H1 (cell line): ENCODE measurements around the gene KLHL3. TPM values are rescaled to one million over a fixed set of nuclear protein-coding genes. Genes with fewer than 3 reads are reported as not detected.
A peak's percentile ranks its signal among the peaks of the same experiment; 100 is the strongest.

Source experiments
- CTCF ChIA-PET: fragments of 300-600 bp; sonication (Branson Sonifier 250); formaldehyde crosslinking; loops from one replicate; lab custom pipeline; 2021; ENCODE audit not compliant: partially characterized antibody; lab: Charles Lee
- POLR2A ChIA-PET: fragments of 300-600 bp; sonication (Branson Sonifier 250); formaldehyde crosslinking; loops from one replicate; lab custom pipeline; 2021; ENCODE audit warnings: inconsistent platforms; ENCODE audit not compliant: partially characterized antibody; lab: Charles Lee
- DNase-seq, 2 experiments: peaks; one replicate each; pipeline versions ENCODE4 v3.0.0 to v3.0.0-alpha.2; 2010 to 2022; ENCODE audit warnings: low spot score in 2 of 2, low read depth in 1 of 2, mixed read lengths in 1 of 2
- FAIRE-seq: peaks from 2 replicates; lab custom pipeline; 2011; peaks lifted over from hg19 to GRCh38; lab: Jason Lieb, UNC
- H2AFZ ChIP-seq: 2 replicates; pipeline ENCODE4 v1.8.1; 2012; ENCODE audit warnings: low read length, inconsistent platforms
- H2AK5ac ChIP-seq: 2 replicates; pipeline ENCODE4 v1.6.1; 2013; ENCODE audit warnings: low read depth, low read length
- H2BK120ac ChIP-seq: replicated peaks from 2 replicates; pipeline ENCODE3; 2013; ENCODE audit warnings: low read depth, low read length, inconsistent platforms
- H2BK12ac ChIP-seq: 2 replicates; pipeline ENCODE4 v1.6.1; 2013; ENCODE audit warnings: low read depth, low read length
- H2BK15ac ChIP-seq: 2 replicates; pipeline ENCODE4 v1.6.1; 2013; ENCODE audit warnings: low read length
- H2BK20ac ChIP-seq: 2 replicates; pipeline ENCODE4 v1.6.1; 2013; ENCODE audit warnings: low read length
- H2BK5ac ChIP-seq: 2 replicates; pipeline ENCODE4 v1.6.1; 2013; ENCODE audit warnings: low read depth, low read length
- H3K14ac ChIP-seq: 2 replicates; pipeline ENCODE4 v1.6.1; 2013; ENCODE audit warnings: inconsistent platforms; ENCODE audit not compliant: insufficient read length
- H3K18ac ChIP-seq: 2 replicates; pipeline ENCODE4 v1.6.1; 2013; ENCODE audit warnings: low read length; ENCODE audit errors: extremely low read depth
- H3K23ac ChIP-seq: 2 replicates; pipeline ENCODE4 v1.6.1; 2013; ENCODE audit warnings: inconsistent platforms; ENCODE audit not compliant: insufficient read length
- H3K23me2 ChIP-seq: 2 replicates; pipeline ENCODE4 v1.6.1; 2013; ENCODE audit warnings: low read depth, low read length
- H3K27ac ChIP-seq: 2 replicates; pipeline ENCODE4 v1.6.1; 2011; ENCODE audit warnings: low read depth, low read length, inconsistent platforms
- H3K27me3 ChIP-seq, 4 experiments: replicated peaks in 1 of 4; 1 replicate in 1 of 4; 2 replicates in 3 of 4; pipeline versions ENCODE4 v1.6.1 to v1.8.1; 2011 to 2013; ENCODE audit warnings: low read length in 3 of 4, mild to moderate bottlenecking in 3 of 4, inconsistent platforms in 2 of 4, mixed read lengths in 2 of 4, moderate library complexity in 1 of 4; ENCODE audit not compliant: control insufficient read depth in 3 of 4, insufficient read depth in 3 of 4; ENCODE audit errors: extremely low read depth in 1 of 4
- H3K36me3 ChIP-seq, 4 experiments: 2 replicates each; pipeline versions ENCODE4 v1.6.1 to v1.8.1; 2011 to 2013; ENCODE audit warnings: mild to moderate bottlenecking in 4 of 4, low read length in 3 of 4, moderate library complexity in 2 of 4, control low read depth in 1 of 4, inconsistent platforms in 1 of 4; ENCODE audit not compliant: insufficient read depth in 4 of 4, control insufficient read depth in 2 of 4
- H3K4ac ChIP-seq: replicated peaks from 2 replicates; pipeline ENCODE3; 2013; ENCODE audit warnings: low read length, low read depth, mixed read lengths, inconsistent platforms; ENCODE audit not compliant: insufficient read length
- H3K4me1 ChIP-seq, 4 experiments: replicated peaks in 1 of 4; 1 replicate in 1 of 4; 2 replicates in 3 of 4; pipeline versions ENCODE4 v1.6.1 to v1.8.1; 2011 to 2013; ENCODE audit warnings: low read length in 3 of 4, inconsistent platforms in 2 of 4, mixed read lengths in 1 of 4; ENCODE audit not compliant: insufficient read depth in 4 of 4, control insufficient read depth in 3 of 4
- H3K4me2 ChIP-seq, 2 experiments: 2 replicates each; pipeline versions ENCODE4 v1.6.1 to v1.8.1; 2011 to 2013; ENCODE audit warnings: low read depth in 2 of 2, low read length in 2 of 2, control low read depth in 1 of 2, inconsistent platforms in 1 of 2, mild to moderate bottlenecking in 1 of 2; ENCODE audit not compliant: insufficient read depth in 1 of 2
- H3K4me3 ChIP-seq, 4 experiments: fragments of 200-600, 300-600 bp in 1 of 4; sonication (generic), shearing (Covaris generic), sonication (Bioruptor Twin) in 1 of 4; 2 replicates each; pipeline versions ENCODE4 v1.5.1 to v1.8.1; 2011 to 2016; ENCODE audit warnings: low read length in 4 of 4, low read depth in 3 of 4, control low read depth in 2 of 4, inconsistent platforms in 2 of 4, mild to moderate bottlenecking in 2 of 4, mixed read lengths in 1 of 4, moderate library complexity in 1 of 4; ENCODE audit not compliant: insufficient read depth in 2 of 4; ENCODE audit errors: extremely low read depth in 1 of 4
- H3K56ac ChIP-seq: replicated peaks from 2 replicates; pipeline ENCODE3; 2013; ENCODE audit warnings: low read depth, mild to moderate bottlenecking, mixed read lengths, low read length, inconsistent platforms; ENCODE audit not compliant: insufficient read length
- H3K79me1 ChIP-seq: 2 replicates; pipeline ENCODE4 v1.6.1; 2013; ENCODE audit warnings: low read depth, low read length, control low read depth
- H3K79me2 ChIP-seq, 2 experiments: 2 replicates each; pipeline versions ENCODE4 v1.6.1 to v1.8.1; 2012 to 2013; ENCODE audit warnings: low read length in 2 of 2, mild to moderate bottlenecking in 2 of 2, inconsistent platforms in 1 of 2; ENCODE audit not compliant: insufficient read depth in 2 of 2, control insufficient read depth in 1 of 2
- H3K9ac ChIP-seq, 4 experiments: replicated peaks in 1 of 4; 1 replicate in 1 of 4; 2 replicates in 3 of 4; pipeline versions ENCODE4 v1.6.1 to v1.8.1; 2011 to 2013; ENCODE audit warnings: low read depth in 3 of 4, low read length in 3 of 4, control low read depth in 2 of 4, mild to moderate bottlenecking in 2 of 4, moderate library complexity in 2 of 4, inconsistent platforms in 1 of 4; ENCODE audit errors: extremely low read depth in 1 of 4
- H3K9me3 ChIP-seq, 2 experiments: 2 replicates each; pipeline versions ENCODE4 v1.6.1 to v1.8.1; 2012 to 2013; ENCODE audit warnings: mild to moderate bottlenecking in 2 of 2, moderate library complexity in 2 of 2, control low read depth in 1 of 2, inconsistent platforms in 1 of 2, low read depth in 1 of 2, low read length in 1 of 2, mixed read lengths in 1 of 2; ENCODE audit not compliant: insufficient read depth in 2 of 2
- H4K20me1 ChIP-seq, 2 experiments: replicated peaks in 1 of 2; 2 replicates each; pipeline versions ENCODE3 to v1.8.1; 2011 to 2013; ENCODE audit warnings: inconsistent platforms in 2 of 2, low read length in 2 of 2, mild to moderate bottlenecking in 1 of 2; ENCODE audit not compliant: insufficient read depth in 2 of 2, control insufficient read depth in 1 of 2
- H4K5ac ChIP-seq: 2 replicates; pipeline ENCODE4 v1.6.1; 2013; ENCODE audit warnings: low read length, low read depth, mixed read lengths, inconsistent platforms; ENCODE audit not compliant: insufficient read length
- H4K8ac ChIP-seq: 2 replicates; pipeline ENCODE4 v1.8.0; 2013; ENCODE audit warnings: mild to moderate bottlenecking, moderate library complexity, low read length, inconsistent platforms; ENCODE audit not compliant: insufficient read depth; ENCODE audit errors: extremely low read depth
- H4K91ac ChIP-seq: replicated peaks from 2 replicates; pipeline ENCODE3; 2013; ENCODE audit warnings: low read length, mixed read lengths, inconsistent platforms; ENCODE audit not compliant: insufficient read length
- WGBS, 2 experiments: shearing (Covaris generic) in 1 of 2; methylation state at CpG; one replicate each; pipeline versions ENCODE4 v1.1.6 to v1.1.7; 2013 to 2015; ENCODE audit warnings: low lambda C conversion rate in 2 of 2, mixed read lengths in 2 of 2, inconsistent platforms in 1 of 2, low coverage in 1 of 2, missing lambda C conversion rate in 1 of 2; ENCODE audit not compliant: insufficient replicate concordance in 2 of 2, insufficient coverage in 1 of 2, insufficient read length in 1 of 2; ENCODE audit errors: extremely low coverage in 1 of 2, missing lambda C conversion rate in 1 of 2; 5-methylcytosine and 5-hydroxymethylcytosine counted together
- polyA plus RNA-seq, 7 experiments: library from polyadenylated mRNA; depleted of rRNA in 3 of 7; stranded (reverse) in 5 of 7; unstranded in 2 of 7; fragments of >200 nt in 5 of 7; fragments of 200-250 nt in 2 of 7; gene quantifications; 1 replicate in 5 of 7; 2 replicates in 1 of 7; 4 replicates in 1 of 7; pipeline versions ENCODE4 v1.2.1 to v1.2.3, GENCODE V29; 2011 to 2013; ENCODE audit warnings: missing spikeins in 2 of 7, mixed read lengths in 2 of 7
- total RNA-seq: library from RNA; stranded (reverse); fragmentation: NEBNext Ultra II Directional; extraction: Animal tissue kit (Norgen Biotek cat#: 25700); gene quantifications from 2 replicates; pipeline ENCODE4 v1.2.1, GENCODE V29; 2021

KLHL3 gene
- total and polyA plus RNA-seq, 2 of the 8 experiments (the other 6 are each of a cell fraction or from before 2014, with no cell fraction given): 7.4 to 13.7 TPM

DNA sequence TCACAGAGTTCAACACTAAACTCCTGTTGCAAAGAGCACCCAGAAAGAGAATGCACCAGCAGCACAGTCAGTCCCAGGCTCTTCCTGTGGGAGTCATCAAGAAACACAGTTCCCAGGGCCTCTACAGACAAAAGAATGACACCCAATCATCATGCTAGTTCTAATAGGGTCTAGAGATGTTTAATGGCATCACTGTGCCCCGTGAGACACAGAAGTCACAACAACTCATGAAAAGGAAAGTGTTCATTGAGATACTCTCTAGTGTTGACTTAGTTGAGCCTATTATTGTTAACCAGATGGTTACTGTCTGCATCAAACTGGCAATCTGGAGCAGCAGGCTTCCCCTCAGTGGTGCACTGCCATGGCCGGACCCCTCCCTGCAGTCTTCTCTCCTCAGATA lies 1.6 kb downstream of the KLHL3 start:
- Histone ChIP-seq H2BK12ac (no peak overlapping the region), H3K27ac (no peak overlapping the region), H3K79me1 (peaks cover 6% of the 10 kb centered on the region), H3K79me2 (peaks cover 6 to 40% of the 10 kb centered on the region in 2 experiments; a peak in 3 of 4 replicates), H4K91ac (no peak overlapping the region), H2BK120ac (no peak overlapping the region), H2BK20ac (no peak overlapping the region), H3K23ac (no peak overlapping the region), H3K4me1 (peaks cover 3 to 14% (median 6%) of the 10 kb centered on the region in 4 experiments; a peak in 5 of 7 replicates), H3K18ac (no peak overlapping the region), H3K14ac (no peak overlapping the region), H4K5ac (no peak overlapping the region), H2BK5ac (no peak overlapping the region), H3K23me2 (peaks cover 12% of the 10 kb centered on the region; the same call in 1 of the 2 replicates), H3K4me2 (peak overlapping the region; percentile 95 to 96), H4K20me1 (no peaks in the 10 kb centered on the region), H2AFZ (no peak overlapping the region), H3K4ac (no peak overlapping the region), H4K8ac (no peak overlapping the region), H2BK15ac (no peak overlapping the region), H3K4me3 (peak overlapping the region; percentile 67 to 90 (median 72); a peak in 7 of 8 replicates), H3K9ac (peak overlapping the region in 1 of 4 experiments; percentile 44; a peak in 1 of 7 replicates), H3K56ac (no peak overlapping the region), H3K27me3 (no peaks in the 10 kb centered on the region), H3K9me3 (no peaks in the 10 kb centered on the region), H2AK5ac (peak overlapping the region; percentile 47; the same call in 1 of the 2 replicates), H3K36me3 (no peaks in the 10 kb centered on the region)
- ChIA-PET POLR2A (interaction anchor here (3.2 to 3.4 kb wide), 2 partner anchors 19 to 20 kb away, joined by 12 to 43 read pairs; partner anchors contain the start of gene HNRNPA0), CTCF (interaction anchor here (0.9 to 1.6 kb wide), 5 partner anchors 13 to 127 kb away, joined by 3 to 7 read pairs (median 3); no protein-coding TSS in a partner anchor)
- 87% methylated on average over 2 of the region's 2 CpGs; no CpG with 5 or more reads in 1 of the 2 experiments for WGBS, 2 experiments
- DNase-seq (no peak), FAIRE-seq (no peak)
